HEK293 (cell line): ENCODE measurements around the gene TLX3.

Experiments used
- GLI2 ChIP-seq: fragments of 450-650 bp; formaldehyde crosslinking; IDR thresholded peaks from 2 replicates; pipeline ENCODE4; 2017; ENCODE audit warnings: missing biosample characterization, missing genetic modification characterization, low read depth, borderline replicate concordance
- TCF7L2 ChIP-seq: IDR thresholded peaks from 2 replicates; pipeline ENCODE4 v1.6.1; 2011; ENCODE audit warnings: low read depth, mild to moderate bottlenecking, inconsistent platforms, low read length, moderate library complexity, borderline replicate concordance
- ZBTB7A ChIP-seq: fragments of 450-650 bp; formaldehyde crosslinking; IDR thresholded peaks from 2 replicates; pipeline ENCODE4 v1.5.1; 2016; ENCODE audit warnings: low read depth, missing biosample characterization, missing genetic modification characterization

DNA sequence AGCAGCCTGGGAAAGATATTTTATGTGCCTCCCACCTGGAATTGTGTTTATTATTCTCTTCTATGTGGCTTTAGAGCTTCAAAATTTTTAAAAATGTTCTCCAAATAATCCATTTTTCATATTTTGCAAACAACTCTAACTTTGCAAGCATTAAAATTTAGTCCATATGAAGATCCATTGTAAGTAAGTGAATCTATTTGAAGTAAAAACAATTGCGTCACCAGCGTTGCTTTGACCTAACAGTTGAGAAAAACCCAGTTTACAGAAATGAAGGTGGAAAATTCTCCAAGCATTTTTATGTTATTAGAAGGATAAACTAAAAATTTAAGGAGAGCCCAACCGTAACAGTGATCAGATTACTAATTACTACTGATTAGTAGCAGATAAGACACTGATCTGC lies 38.9 kb upstream of the TLX3 start:
- no peak for TF ChIP-seq GLI2 (tag by site-specific recombination)
- TF ChIP-seq TCF7L2: no peak
- TF ChIP-seq ZBTB7A: no peak
